GM21423 (cell line): ENCODE data around the gene CGB7.

Source experiments
- ATAC-seq: cut with Tn5 transposase; IDR thresholded peaks from one replicate; pipeline ENCODE4 v1.9.1; 2021; ENCODE audit warnings: mild to moderate bottlenecking, moderate library complexity; ENCODE audit not compliant: unreplicated experiment

Gene CGB7

DNA sequence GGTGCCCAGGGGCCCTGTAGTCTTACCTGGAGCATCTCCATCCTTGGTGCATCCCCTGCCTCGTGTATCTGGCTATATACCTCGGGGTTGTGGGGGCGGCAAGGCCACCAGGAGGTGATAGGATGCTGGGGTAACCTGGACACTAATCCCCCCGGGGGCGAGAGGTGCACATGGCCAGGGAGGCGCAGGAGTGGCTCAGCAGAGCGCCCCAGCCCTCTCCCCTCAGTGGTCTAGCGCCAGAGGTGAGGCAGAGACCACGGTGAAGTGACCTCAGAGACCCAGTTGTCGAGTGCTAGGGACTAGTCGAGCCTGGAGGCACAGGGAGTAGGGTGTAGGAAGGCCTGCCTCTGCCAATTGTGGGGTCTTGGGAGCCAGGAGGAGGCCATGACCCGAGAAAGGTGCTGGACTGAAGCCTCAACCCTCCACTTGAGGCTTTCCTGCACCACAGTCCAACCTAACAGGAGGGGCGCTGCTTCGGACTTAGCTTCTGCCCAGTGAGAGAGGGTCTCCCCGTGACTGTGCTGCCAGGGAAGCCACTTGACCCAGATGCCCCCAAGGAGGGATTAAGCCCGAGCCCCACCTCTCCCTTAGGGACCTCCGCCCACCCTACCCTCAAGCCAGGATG lies 40.4 kb downstream of the CGB7 start, which contains the start of gene LHB:
LHB (minus strand) TSS at position 51 of the 625 bp plus-strand sequence; CDS start at position 41, 10 bp downstream.
- ATAC-seq, result no peak

- no peak for ATAC-seq
Measured at GRCh38 chr19:49016067-49016839, 41.3 kb downstream of the CGB7 start.

DNA sequence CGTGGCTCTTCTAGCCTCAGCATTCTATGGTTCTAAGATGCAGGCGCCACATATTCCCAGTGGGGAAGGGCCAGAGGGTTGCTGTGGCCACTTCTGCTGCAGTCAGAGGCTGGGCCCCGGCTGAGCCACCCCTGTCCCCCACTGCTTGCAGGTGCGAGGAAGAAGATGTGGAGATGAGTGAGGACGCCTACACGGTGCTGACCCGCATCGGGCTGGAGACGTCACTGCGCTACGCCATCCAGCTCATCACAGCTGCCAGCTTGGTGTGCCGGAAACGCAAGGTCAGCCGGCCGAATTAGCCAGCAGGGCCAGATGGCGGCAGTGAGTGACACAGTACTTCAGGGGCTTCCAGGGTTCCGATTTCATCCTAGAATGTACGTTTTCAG lies 42.7 kb downstream of the CGB7 start:
- ATAC-seq, result no peak

DNA sequence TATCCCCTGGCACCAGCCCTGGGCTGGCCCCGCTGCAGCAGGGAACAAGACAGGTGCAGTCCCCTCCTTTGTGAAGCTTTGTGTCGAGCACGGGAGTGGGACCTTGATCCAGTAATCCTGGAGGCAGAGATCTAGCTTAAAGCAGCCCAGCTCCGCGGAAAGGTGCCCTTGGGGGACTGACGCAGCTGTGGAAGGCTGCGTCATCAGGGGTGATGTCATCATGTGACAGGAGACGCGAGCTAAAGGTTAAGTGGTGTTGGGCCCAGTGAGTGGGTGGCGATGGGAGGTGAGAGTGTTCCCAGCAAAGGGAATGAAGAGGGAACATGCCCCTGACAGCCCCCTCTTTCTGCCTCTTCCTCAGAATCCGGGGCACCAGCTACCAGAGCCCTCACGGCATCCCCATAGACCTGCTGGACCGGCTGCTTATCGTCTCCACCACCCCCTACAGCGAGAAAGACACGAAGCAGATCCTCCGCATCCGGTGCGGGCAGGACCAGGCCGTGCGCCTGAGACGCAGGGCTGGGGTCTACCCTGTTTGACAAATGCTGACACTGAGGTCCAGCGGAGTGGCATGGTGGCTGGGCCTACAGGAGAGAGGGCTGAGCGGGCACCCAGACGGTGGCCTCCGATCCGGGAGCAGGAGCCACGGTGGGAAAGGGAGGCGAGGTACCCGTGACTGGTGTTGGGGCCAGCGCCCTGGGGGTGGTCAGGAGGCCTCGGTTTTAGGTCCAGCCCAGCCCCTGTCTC lies 43.3 kb downstream of the CGB7 start:
- ATAC-seq, result no peak

DNA sequence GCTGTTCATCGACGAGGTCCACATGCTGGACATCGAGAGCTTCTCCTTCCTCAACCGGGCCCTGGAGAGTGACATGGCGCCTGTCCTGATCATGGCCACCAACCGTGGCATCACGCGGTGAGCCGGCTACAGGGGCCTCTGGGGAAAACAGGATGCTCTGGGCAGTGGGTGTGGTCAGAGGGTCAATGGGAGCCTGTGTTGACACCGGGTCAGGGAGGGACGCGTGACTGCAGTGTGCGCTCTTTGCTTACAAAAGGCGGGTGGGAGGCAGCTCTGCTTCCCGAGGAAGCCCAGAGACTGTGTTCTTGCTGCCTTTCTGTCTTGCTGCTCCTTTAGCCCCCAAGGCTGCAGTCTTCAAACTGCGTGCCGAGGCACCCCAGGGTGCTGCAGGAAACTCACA lies 46.4 kb downstream of the CGB7 start:
- no peak for ATAC-seq

GRCh38 chr19:49010453-49010852 lies 47.1 kb downstream of the CGB7 start:
- ATAC-seq, result no peak

DNA sequence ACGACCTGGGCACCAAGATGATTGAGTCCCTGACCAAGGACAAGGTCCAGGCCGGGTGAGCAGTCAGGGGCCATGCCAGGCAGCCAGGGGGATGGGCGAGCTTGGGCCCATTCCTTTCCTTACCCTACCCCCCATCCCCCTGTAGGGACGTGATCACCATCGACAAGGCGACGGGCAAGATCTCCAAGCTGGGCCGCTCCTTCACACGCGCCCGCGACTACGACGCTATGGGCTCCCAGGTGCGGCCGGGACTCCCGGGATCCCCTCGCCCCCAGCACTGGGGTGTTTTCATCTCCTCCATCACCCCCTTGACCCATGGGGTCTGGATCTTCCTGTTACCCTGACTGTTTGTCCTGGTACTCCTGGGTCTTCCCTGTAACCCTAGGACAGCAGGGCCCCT lies 47.7 kb downstream of the CGB7 start:
- no peak for ATAC-seq

- no peak for ATAC-seq
Measured at GRCh38 chr19:49006905-49007304, 50.6 kb downstream of the CGB7 start.

DNA sequence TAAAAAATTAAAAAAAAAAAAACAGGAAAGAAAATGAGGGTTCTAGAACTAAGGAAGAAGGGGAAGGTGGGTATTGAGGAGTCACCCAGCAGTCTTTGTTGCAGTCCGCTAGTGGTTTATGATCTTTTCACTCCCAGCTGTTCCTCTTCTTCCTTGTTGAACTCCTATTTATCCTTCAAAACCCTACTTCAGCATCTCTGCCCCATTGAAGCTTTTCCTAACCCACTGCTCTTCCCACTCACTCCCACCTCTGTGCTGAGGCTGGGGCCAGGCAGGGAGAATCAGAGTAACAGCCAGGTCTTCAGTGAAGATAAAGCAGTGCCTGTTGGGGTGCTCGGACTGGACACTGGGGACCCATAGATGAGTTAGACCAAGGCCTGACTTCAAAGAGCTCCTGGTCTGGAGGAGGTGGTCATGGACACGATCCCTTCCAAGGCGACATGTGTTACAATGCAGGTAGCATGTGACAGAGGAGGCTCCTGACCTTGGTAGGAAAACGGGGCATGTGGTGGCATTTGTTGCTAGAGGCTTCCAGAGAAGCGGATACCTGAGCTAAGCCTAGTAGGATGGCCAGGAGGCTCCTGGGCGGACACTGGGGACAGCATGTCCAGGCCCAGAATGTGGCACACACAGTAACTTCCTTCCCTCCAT lies 52.5 kb downstream of the CGB7 start:
- ATAC-seq, result no peak
